ENCODE data around the gene POGLUT2. TPM values are rescaled to one million over a fixed set of nuclear protein-coding genes. Genes with fewer than 3 reads are reported as not detected.
"Not testable (repeated sequence)": the region's sequence is repeated elsewhere in the genome, so short reads cannot be mapped to it uniquely, and the experiment has no call there.

POGLUT2 gene
- total RNA-seq, 2 donors from 2014 or later, result 0.22 to 0.37 TPM

- no peaks in the 10 kb centered on the region for H3K9me3 ChIP-seq (ENCODE audit: control insufficient read depth, low read length, poor library complexity, severe bottlenecking)
- Mint-ChIP-seq H3K4me3 (no peak overlapping the region), H3K27me3 (peaks cover 5% of the 10 kb centered on the region), H3K36me3 (ENCODE audit: low read depth) (peaks cover 2% of the 10 kb centered on the region), H3K27ac (peak overlapping the region; percentile 83), H3K4me1 (peaks cover 3% of the 10 kb centered on the region)
- DNase-seq (no peak), ATAC-seq (no peak)
Measured at GRCh38 chr13:102793611-102794355, 5.0 kb downstream of the POGLUT2 start.

DNA sequence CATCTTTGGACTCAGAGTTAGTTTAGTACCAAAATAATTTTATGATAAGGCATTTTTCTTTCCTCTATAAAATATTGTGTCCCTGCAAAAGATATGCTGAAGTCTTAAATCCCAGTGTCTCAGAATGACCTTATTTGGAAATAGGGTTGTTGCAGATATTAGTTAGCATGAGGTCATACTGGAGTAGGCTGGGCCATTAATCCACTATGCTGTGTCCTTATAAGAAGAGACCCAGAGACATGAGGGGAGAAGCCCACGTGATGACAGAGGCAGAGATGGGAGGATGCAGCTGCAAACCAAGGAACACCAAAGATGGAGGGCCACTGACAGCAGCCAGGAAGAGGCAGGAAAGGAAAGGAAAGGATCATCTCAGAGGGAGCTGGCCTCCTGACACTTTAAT, 6.4 kb downstream of the POGLUT2 start:
- H3K27ac Mint-ChIP-seq, result no peak overlapping the region
- ATAC-seq, result no peak
- no peak for DNase-seq
- no peaks in the 10 kb centered on the region for H3K9me3 ChIP-seq (ENCODE audit: control insufficient read depth, low read length, poor library complexity, severe bottlenecking)
- no peak overlapping the region for H3K4me3 Mint-ChIP-seq
- H3K27me3 Mint-ChIP-seq, result no peaks in the 10 kb centered on the region
- H3K36me3 Mint-ChIP-seq (ENCODE audit: low read depth), result peaks cover 2% of the 10 kb centered on the region
- H3K4me1 Mint-ChIP-seq, result no peaks in the 10 kb centered on the region

DNA sequence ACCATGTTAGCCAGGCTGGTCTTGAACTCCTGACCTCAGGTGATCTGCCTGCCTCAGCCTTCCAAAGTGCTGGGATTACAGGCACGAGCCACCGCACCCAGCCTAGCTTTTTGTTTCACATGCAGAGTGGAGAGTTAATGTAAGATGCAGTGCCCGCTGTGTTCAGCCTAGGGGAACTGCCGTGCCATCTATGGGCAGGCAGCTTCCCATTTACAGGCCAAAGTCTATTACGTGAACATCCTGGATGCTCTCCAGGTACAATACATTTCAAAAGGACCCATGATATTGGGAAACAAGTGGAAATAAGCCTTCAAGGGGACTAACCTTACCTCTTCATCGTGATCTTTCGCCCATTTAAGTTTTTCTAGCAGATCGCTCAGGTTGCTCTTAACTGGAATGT, 10.1 kb downstream of the POGLUT2 start:
- no peak for DNase-seq
- Mint-ChIP-seq H3K4me1 (peaks cover 3% of the 10 kb centered on the region), H3K27me3 (no peaks in the 10 kb centered on the region), H3K4me3 (no peak overlapping the region), H3K27ac (no peak overlapping the region), H3K36me3 (ENCODE audit: low read depth) (peaks cover 2% of the 10 kb centered on the region)
- no peak for ATAC-seq
- no peaks in the 10 kb centered on the region for H3K9me3 ChIP-seq (ENCODE audit: control insufficient read depth, low read length, poor library complexity, severe bottlenecking)

GRCh38 chr13:102784483-102784882, 14.3 kb downstream of the POGLUT2 start:
- no peak overlapping the region for H3K4me3 Mint-ChIP-seq
- H3K27me3 Mint-ChIP-seq, result no peaks in the 10 kb centered on the region
- H3K27ac Mint-ChIP-seq, result no peak overlapping the region
- H3K36me3 Mint-ChIP-seq (ENCODE audit: low read depth), result peaks cover 2% of the 10 kb centered on the region
- no peaks in the 10 kb centered on the region for H3K9me3 ChIP-seq (ENCODE audit: control insufficient read depth, low read length, poor library complexity, severe bottlenecking)
- no peak for ATAC-seq
- no peak for DNase-seq
- H3K4me1 Mint-ChIP-seq, result peaks cover 8% of the 10 kb centered on the region

GRCh38 chr13:102781591-102781990, 17.2 kb downstream of the POGLUT2 start:
- ATAC-seq, result no peak
- Mint-ChIP-seq H3K36me3 (ENCODE audit: low read depth) (no peaks in the 10 kb centered on the region), H3K27me3 (no peaks in the 10 kb centered on the region), H3K27ac (peak overlapping the region; percentile 91), H3K4me1 (peaks cover 15% of the 10 kb centered on the region), H3K4me3 (no peak overlapping the region)
- H3K9me3 ChIP-seq (ENCODE audit: control insufficient read depth, low read length, poor library complexity, severe bottlenecking), result no peaks in the 10 kb centered on the region
- DNase-seq, result no peak

DNA sequence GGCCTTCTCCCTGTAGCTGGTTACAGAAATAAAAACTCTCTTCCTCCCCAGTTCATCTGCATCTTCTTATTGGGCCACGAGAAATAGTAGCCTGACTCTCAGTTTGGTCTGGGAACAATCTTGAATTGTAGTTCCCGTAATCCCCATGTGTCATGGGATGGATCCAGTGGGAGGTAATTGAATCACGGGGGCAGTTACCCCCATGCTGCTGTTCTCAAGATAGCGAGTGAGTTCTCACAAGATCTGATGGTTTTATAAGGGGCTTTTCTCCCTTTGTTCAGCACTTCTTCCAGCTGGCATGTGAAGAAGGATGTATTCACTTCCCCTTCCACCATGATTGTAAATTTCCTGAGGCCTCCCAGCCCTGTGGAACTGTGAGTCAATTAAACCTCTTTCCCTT, 18.1 kb downstream of the POGLUT2 start:
- not testable (repeated sequence) for H3K4me3 Mint-ChIP-seq; ATAC-seq; H3K9me3 ChIP-seq (ENCODE audit: control insufficient read depth, low read length, poor library complexity, severe bottlenecking); H3K27me3 Mint-ChIP-seq; DNase-seq; H3K36me3 Mint-ChIP-seq (ENCODE audit: low read depth)
- Mint-ChIP-seq H3K27ac (peak overlapping the region; percentile 91), H3K4me1 (peaks cover 12% of the 10 kb centered on the region)

- peak; percentile 92 for ATAC-seq
- Mint-ChIP-seq H3K4me1 (peaks cover 13% of the 10 kb centered on the region), H3K27ac (peak overlapping the region; percentile 91), H3K4me3 (peak overlapping the region; percentile 85), H3K36me3 (ENCODE audit: low read depth) (no peaks in the 10 kb centered on the region), H3K27me3 (no peaks in the 10 kb centered on the region)
- H3K9me3 ChIP-seq (ENCODE audit: control insufficient read depth, low read length, poor library complexity, severe bottlenecking), result no peaks in the 10 kb centered on the region
- DNase-seq, result peak in 1 of 3 donors; percentile 11
Measured at GRCh38 chr13:102779436-102780159, 19.2 kb downstream of the POGLUT2 start.

DNA sequence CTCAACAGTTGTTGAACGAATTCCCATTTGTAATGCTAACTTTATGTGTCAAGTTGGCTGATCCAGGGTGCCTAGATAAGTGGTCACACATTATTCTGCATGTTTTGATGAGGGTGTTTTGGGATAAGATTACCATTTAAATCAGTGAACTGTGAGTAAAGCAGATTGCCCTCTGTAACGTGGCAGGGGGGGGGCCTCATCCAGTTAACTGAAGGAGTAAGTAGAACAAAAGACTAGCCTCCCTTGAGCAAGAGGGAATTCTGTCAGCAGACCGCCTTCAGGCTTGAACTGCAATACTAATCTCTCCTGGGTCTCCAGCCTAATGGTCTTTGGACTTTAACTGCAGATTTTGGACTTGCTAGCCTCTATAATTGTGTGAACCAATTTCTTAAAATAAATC, 21.0 kb downstream of the POGLUT2 start:
- Mint-ChIP-seq H3K27me3 (no peaks in the 10 kb centered on the region), H3K4me1 (peaks cover 22% of the 10 kb centered on the region), H3K27ac (no peak overlapping the region), H3K36me3 (ENCODE audit: low read depth) (no peaks in the 10 kb centered on the region), H3K4me3 (no peak overlapping the region)
- ATAC-seq, result no peak
- H3K9me3 ChIP-seq (ENCODE audit: control insufficient read depth, low read length, poor library complexity, severe bottlenecking), result no peaks in the 10 kb centered on the region
- DNase-seq, result no peak

DNA sequence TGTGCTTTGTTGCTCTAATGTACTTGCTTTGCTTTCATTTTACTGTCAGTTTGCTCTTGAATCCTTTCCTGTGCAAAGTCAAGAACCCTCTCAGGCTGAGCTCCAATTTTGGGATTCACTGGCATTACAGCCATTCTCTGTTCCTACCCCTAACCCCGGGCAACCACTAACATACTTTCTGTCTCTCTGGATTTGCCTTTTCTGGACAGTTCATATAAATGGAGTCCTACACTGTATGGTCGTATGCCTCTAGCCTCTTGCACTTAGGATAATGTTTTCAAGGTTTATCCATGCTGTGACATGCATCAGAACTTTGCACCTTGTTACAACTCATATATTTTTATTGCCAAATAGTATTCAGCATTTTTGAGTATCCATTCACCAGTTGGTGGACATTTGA, 22.5 kb downstream of the POGLUT2 start:
- no peaks in the 10 kb centered on the region for H3K27me3 Mint-ChIP-seq
- H3K4me3 Mint-ChIP-seq, result no peak overlapping the region
- H3K27ac Mint-ChIP-seq, result no peak overlapping the region
- no peaks in the 10 kb centered on the region for H3K9me3 ChIP-seq (ENCODE audit: control insufficient read depth, low read length, poor library complexity, severe bottlenecking)
- DNase-seq, result no peak
- H3K4me1 Mint-ChIP-seq, result peaks cover 30% of the 10 kb centered on the region
- no peaks in the 10 kb centered on the region for H3K36me3 Mint-ChIP-seq (ENCODE audit: low read depth)
- ATAC-seq, result no peak

GRCh38 chr13:102774591-102775520, 23.9 kb downstream of the POGLUT2 start:
- peaks cover 40% of the 10 kb centered on the region for H3K4me1 Mint-ChIP-seq
- no peak for ATAC-seq

DNA sequence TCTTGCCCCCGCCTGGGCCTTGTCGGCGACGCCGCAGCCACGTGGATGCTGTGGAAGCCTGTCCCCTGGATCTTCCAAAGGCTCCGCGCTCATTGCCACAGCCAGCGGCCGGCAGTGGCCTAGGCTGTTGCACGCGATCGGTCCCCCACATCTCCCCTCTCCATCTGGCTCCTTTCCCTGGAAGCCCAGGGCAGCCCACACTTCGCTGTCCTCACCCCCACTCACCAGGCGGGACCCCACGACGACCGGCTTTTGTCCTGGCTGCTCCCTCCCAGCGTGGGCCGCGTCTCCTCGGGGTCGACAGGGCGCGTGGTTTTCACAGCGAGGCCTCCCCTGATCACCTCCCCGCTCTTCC, 24.6 kb downstream of the POGLUT2 start:
- Mint-ChIP-seq H3K27ac (peak overlapping the region; percentile 88), H3K4me1 (peaks cover 35% of the 10 kb centered on the region), H3K36me3 (ENCODE audit: low read depth) (no peaks in the 10 kb centered on the region), H3K27me3 (no peaks in the 10 kb centered on the region), H3K4me3 (peak overlapping the region; percentile 91)
- no peak for DNase-seq
- ATAC-seq, result no peak
- no peaks in the 10 kb centered on the region for H3K9me3 ChIP-seq (ENCODE audit: control insufficient read depth, low read length, poor library complexity, severe bottlenecking)

More at GRCh38 chr13:102774591-102775520, 23.9 kb downstream of the POGLUT2 start:
- no peak for DNase-seq
- H3K27ac Mint-ChIP-seq, result peak overlapping the region; percentile 88
- no peaks in the 10 kb centered on the region for H3K27me3 Mint-ChIP-seq
- H3K36me3 Mint-ChIP-seq (ENCODE audit: low read depth), result no peaks in the 10 kb centered on the region
- H3K9me3 ChIP-seq (ENCODE audit: control insufficient read depth, low read length, poor library complexity, severe bottlenecking), result no peaks in the 10 kb centered on the region
- H3K4me3 Mint-ChIP-seq, result peak overlapping the region; percentile 91

DNA sequence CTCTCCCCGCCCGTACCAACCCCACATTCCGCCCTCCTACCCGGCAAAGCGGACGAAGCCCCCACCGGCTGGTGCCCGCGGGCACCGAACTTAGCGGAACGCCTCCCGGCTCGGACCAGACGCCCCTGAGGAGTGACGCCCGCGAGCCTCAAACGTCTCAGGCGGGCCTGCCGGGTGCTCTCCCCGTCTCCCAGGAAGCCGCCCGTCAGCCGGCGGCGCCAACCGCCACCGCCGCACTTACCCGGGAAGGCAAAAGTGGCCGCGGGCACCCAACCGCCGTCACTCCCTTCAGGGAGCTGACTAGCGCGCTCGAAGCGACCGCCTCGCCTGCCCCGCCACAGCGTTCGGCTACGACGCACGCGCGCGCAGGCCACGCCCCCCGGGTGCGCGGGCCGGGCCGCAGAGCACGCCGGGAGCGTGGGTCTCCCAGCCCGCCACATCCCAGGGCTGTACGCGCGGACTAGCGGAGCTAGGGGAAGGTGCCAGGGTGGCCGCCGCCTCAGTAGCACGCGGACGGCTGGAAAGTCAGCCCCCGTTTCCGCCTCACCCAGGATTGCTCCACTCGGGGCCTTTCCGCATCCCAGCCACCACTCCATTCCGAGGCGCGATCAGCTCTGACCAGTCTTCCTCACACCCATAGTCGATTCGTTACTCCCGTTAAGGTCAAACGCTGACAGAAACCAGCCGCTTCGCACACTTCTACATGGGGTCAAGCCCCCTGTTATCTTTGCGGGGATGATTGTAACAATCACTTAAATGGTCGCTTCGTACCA, 25.1 kb downstream of the POGLUT2 start, which contains the start of gene TEX30:
Gene TEX30 (minus strand): TSS at position 346 of the 773 bp plus-strand sequence. CDS start 3,760 bp downstream, outside the sequence.
- ATAC-seq (peak; percentile 97), DNase-seq (peak; percentile 87 to 88 (median 88))
- peak within 1 kb of the TSS; percentile 88 for H3K27ac Mint-ChIP-seq
- H3K36me3 Mint-ChIP-seq (ENCODE audit: low read depth), result no peaks in the 10 kb centered on the region
- peak within 1 kb of the TSS; percentile 91 for H3K4me3 Mint-ChIP-seq
- peaks cover 31% of the 10 kb centered on the region for H3K4me1 Mint-ChIP-seq
- H3K27me3 Mint-ChIP-seq, result no peaks in the 10 kb centered on the region
- H3K9me3 ChIP-seq (ENCODE audit: control insufficient read depth, low read length, poor library complexity, severe bottlenecking), result no peaks in the 10 kb centered on the region

Data from T-helper 17 cell (primary cell).